NCI-H1092 (cell line): ENCODE data around the gene STARD10.

Source experiments
- DNase-seq: peaks from one replicate; lab custom pipeline; 2025; lab: John Stamatoyannopoulos, UW

The STARD10 gene

GRCh38 chr11:72744474-72744873, 49.4 kb downstream of the STARD10 start:
- DNase-seq, result no peak

- no peak for DNase-seq
Measured at GRCh38 chr11:72743321-72744221, 50.3 kb downstream of the STARD10 start.

DNA sequence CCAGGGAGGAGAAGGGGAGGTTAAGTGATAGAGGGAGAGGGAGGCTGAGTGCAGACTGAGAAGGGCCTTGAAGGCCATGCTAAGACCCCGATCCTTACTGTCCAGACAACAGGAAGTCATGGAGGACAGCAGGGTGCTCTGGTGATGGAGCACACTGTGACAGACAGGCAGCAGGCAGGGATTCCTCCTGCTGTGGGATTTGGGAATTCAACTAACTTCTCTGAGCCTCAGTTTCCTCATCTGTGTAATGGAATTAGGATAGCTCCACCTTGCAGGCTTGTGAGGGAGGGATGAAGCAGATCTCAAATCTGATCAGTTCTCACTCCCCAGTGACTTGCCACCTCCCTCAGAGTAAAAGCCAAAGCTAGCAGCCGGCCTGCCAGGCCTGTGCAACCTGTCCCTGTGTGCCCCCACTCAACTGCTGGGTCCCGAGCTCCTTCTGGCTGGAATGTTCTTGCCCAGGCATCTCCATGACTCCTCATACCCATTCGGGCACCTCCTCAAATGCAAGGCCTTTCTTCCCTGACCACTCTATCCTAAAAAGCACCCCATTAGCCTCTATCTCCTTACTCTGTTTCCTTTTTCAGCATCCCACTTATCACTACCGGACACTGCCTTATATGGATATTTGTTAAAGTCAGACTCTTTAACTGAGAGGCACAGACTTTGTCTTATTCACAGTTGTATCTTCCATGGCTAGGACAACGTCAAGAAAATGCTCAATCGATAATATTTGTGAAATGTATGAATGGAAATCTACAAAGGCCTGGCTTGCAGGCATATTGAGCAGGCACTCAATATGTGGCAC, 51.1 kb downstream of the STARD10 start:
- DNase-seq, result no peak

GRCh38 chr11:72741849-72742512, 51.9 kb downstream of the STARD10 start:
- no peak for DNase-seq

- DNase-seq, result no peak
Measured at GRCh38 chr11:72741429-72741833, 52.4 kb downstream of the STARD10 start.

- no peak for DNase-seq
Measured at GRCh38 chr11:72740562-72741428, 53.1 kb downstream of the STARD10 start.

DNA sequence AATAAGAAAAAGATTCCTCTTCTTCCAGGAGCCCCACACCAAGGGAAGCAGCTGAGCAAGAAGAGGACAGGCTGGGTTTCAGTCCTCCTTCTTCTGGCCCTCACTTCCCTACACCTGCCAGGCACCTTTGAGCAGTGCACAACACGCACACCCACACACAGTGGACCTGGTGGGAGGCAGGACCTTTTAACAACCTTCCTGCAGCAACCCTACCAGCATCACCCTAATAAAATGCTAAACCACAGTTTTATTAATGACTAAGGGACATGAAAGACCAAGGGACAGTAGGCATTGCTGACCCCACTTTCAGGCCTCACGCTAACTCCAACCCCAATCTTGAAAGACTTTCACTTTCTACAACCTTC, 53.8 kb downstream of the STARD10 start:
- no peak for DNase-seq

DNA sequence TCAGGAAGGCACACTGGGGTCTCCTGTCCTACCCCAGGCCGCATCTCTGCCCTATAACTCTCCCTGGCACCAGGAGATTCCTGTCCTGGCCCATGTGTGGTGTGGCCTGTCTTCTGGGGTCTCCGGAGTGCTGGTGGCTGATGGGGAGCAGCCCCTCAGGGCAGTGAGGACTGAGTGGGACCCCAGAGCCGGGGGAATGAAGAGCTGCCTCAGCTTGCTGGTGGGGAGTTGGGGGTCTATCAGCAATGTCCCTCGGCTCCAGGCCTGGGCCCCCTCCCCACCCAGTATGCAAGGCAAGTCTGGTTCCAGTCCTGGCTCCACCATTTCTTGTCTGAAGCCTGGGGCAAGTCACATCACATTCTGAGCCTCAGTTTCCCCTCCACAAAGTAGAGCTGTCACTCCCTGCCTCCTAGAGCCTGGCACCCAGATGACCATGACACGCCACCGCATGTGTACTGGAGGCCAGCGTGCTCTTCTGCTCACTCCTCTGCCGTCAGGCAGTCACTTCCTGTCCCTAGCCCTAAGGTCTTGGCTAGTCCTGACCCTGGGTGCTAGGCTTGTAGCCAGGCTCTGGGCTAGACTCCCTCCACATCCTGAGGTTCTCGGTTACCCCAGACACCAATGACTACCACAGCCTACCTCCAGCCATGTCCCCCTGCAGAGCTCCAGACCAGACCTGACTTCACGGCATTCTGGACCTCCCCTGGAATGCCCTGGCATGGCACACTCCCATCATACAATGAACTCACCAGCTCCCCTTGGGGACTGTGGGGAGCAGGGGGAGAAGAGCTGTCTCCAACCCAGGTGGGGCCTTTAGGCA, 54.4 kb downstream of the STARD10 start:
- DNase-seq, result no peak

DNA sequence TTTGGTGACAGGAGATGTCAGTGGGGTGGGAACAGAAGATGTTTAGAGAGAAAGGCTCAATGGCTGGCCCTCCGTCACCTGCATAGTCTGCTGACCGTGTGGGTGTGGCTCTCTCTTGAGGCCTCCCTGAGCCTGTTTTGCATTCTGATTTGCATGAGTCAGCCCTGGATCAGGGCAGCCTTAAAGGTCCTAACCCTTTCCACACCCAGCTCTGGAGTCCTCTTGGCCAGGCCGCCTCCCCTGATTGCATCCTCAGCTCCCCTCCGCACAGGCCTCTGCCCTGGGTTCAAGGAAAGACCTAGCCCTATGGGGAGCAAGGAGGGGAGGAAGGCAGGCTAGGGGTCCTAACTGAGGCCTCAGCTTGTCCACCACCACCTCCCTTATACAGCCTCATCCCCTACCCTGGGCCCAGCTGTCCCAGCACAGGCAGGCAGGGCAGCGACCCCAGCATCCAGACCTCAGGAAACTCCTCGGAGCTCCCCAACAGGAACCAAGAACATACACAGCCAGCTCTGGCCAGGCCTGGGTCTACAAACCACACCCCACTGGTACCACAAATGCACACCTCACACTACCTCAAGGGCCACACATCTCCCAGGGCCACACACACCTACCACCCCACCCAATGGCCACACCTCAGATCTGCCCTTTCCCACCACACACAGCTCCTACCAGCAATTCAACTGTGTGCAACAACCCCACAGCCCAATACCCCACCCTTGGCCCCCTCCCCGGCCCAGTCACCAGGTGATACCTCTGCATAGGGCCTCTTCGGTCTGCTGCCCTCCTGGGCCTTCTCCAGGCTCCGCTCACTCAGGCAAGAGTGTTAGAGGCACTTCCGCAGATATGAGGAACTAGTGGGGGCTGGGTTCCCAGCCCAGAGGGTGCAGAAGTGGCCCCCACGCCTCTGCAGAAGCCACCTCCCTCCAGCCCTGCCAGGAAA, 55.4 kb downstream of the STARD10 start:
- no peak for DNase-seq

- DNase-seq, result no peak
Measured at GRCh38 chr11:72737336-72737735, 56.5 kb downstream of the STARD10 start.

- no peak for DNase-seq
Measured at GRCh38 chr11:72736452-72737069, 57.3 kb downstream of the STARD10 start.

GRCh38 chr11:72735495-72736027, 58.3 kb downstream of the STARD10 start:
- DNase-seq, result no peak

DNA sequence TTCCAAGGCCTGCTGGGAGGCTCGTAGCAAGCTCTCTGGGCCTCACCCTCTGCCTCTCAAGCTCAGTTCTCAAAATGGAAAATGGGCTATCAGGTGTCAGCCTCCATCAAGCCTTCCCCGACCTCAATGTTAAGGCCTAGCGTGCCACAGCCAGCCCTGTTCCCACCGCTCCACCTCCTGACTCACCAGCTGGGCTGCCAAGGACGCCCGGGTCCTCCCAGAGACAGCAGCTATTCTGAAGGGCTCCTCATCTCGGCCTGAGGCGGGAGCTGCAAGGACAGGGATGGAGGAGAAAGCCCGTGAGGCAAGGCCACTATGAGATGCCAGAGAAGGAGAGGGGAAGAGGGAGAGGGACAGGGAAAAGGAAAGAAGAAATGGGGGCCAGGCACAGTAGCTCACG, 61.5 kb downstream of the STARD10 start:
- no peak for DNase-seq

DNA sequence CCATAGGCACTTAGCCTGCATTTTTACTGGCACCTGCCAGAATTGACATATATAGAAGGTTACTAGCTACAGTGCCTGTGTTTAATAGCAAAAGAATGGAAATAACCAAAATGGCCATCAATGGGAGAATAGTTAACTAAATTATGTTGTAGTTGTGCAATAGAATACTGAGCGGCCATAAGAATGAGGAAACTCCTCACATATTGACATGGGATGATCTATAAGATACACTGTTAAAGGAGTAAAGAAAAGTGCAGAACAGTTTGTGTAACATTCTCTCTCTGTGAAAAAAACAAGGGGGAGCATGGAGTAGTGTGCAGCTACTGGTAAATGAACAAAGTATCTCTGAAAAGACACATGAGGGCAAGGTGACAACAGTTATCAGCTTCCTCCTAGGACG, 63.1 kb downstream of the STARD10 start:
- no peak for DNase-seq

DNA sequence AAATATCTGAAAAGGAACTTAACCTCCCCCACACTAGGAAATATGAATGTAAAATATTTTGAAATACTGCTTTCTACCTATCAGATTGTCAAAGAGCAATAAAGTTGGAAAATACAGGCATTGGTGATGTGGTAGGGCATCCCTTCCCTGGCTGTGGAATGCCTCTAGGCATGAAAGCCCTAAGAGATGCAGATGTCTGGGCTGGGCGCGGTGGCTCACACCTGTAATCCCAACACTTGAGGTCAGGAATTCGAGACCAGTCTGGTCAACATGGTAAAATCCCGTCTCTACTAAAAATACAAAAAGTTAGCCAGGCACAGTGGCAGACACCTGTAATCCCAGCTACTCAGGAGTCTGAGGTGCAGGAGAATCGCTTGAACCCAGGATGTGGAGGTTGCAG, 63.6 kb downstream of the STARD10 start:
- no peak for DNase-seq

DNA sequence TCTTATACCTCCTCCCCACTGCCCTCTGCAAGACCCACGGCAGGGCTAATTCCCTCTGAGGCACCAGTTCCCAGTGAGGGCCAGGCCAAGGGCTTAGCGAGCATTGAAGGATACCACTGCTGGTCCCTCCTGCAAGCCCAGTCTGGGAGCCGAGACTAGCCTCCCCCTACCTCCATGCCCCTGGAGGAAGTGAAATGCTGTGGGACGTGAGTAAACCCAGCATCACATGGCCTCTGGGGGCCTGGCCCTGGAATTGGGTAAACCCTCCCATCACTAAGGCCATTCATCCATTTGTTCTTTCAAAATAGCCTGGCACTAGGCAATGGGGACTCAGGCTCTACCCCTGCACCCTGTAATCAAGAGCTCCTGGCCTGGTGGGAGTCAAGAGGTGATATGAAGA, 66.3 kb downstream of the STARD10 start:
- DNase-seq, result no peak

DNA sequence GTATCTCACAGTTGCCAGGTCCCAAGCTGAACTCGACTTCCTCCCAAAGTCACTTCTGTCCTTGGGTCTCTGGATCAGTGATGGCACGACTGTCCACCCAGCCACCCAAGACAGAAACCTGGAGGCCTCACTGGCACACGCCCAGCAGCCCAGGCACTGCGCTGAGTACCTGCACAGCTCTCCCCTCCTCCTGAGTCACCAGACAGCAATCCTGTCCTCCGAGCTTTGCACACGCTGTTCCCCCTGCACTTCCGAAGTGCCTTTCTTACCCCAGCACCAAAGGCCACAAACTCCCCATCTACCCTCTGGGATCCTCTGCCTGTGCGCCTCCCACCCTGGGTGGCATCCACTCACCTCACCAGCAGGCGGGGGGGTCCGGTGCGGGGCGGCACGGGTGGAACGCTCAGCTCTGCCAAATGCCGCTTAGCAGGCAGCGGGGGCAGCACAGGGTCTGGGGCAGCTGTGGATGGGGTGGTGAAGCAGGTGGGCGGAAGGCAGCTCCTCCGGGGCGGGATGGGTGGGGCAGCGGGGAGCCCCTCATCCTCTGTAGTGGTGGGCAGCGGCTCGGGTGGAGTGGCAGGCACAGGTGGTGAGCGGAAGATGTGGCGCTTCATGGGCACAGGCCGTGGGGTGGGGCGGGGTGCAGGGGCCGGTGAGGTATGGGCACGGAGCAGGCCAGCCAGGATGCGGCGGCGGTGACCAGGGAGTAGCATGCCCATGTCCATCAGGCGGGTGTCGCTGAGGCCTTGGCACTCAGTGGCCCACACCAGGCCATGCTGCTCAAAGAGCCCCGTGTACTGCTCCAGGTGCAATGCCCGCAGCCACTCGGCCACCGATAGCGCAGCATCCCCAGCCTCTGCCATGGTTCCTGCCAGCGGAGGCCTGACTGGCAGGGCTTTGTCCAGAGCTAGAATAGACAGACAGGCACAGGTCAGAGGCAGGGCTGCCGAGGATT, 67.3 kb downstream of the STARD10 start:
- no peak for DNase-seq

DNA sequence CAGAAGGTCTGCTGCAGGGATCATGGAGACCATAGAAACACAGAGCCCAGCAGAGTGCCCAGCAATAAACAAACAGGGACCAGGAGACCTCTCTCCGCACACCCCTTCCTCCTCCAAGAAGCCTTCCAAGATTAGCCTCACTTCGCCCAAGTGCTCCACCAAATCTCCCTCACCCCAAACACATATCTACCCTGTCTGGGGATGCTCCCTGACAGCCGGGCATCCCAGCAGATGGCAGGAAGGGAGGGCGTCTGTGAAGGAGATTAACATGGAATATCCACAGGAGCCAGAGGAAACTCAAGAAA, 68.2 kb downstream of the STARD10 start:
- no peak for DNase-seq
